ENCODE data around the gene UBL3.
A peak's percentile ranks its signal among the peaks of the same experiment; 100 is the strongest.

Gene UBL3

DNA sequence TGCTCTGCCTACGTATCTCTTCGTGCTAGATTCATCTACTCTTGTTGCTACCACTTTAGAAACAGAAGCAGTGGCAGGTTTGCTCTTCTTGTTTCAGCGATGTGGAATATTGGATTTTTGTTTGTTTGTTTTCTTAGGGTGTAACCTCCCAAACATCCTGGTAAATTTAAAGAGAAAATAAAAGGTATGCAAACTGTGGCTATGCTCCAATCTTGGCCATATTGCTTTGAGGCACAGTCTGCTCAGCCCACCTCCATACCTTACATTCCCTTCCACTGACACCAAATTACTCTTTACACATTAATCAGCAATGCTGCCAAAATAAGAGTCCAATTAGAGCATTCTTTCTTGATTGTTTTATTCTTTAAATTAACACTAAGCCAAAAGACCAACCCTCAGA lies 25.2 kb upstream of the UBL3 start:
- Mint-ChIP-seq H3K4me1 (no peaks in the 10 kb centered on the region), H3K9me3 (no peaks in the 10 kb centered on the region), H3K36me3 (no peaks in the 10 kb centered on the region), H3K27ac (no peak overlapping the region), H3K4me3 (no peak overlapping the region), H3K27me3 (peaks cover 29% of the 10 kb centered on the region)
- ATAC-seq: no peak

GRCh38 chr13:29868581-29868980 lies 18.2 kb upstream of the UBL3 start:
- Mint-ChIP-seq H3K4me1 (no peaks in the 10 kb centered on the region), H3K9me3 (no peaks in the 10 kb centered on the region), H3K27me3 (peaks cover 9% of the 10 kb centered on the region), H3K27ac (no peak overlapping the region), H3K4me3 (no peak overlapping the region), H3K36me3 (no peaks in the 10 kb centered on the region)
- no peak for ATAC-seq

DNA sequence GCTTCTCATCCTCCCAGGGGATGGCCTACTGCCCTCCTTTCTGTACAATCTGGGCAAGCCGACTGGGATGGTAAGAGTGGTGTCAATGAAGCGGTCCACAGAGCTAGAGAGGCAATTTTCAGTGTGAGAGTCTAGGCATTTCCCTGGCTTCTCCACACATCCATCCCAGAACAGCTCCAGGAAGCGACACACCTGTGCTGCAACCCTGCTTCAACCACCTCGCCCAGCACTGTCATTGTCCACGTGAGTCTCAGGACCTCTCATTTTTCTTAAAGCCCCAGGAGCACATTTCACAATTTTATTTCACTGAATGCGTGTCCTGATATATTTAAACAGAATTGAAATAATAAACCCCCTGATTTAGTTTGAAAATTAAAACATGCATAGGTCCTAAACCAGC lies 15.5 kb upstream of the UBL3 start:
- Mint-ChIP-seq H3K9me3 (no peaks in the 10 kb centered on the region), H3K4me3 (no peak overlapping the region), H3K27me3 (peaks cover 28% of the 10 kb centered on the region), H3K36me3 (no peaks in the 10 kb centered on the region), H3K4me1 (no peaks in the 10 kb centered on the region), H3K27ac (no peak overlapping the region)
- no peak for ATAC-seq

DNA sequence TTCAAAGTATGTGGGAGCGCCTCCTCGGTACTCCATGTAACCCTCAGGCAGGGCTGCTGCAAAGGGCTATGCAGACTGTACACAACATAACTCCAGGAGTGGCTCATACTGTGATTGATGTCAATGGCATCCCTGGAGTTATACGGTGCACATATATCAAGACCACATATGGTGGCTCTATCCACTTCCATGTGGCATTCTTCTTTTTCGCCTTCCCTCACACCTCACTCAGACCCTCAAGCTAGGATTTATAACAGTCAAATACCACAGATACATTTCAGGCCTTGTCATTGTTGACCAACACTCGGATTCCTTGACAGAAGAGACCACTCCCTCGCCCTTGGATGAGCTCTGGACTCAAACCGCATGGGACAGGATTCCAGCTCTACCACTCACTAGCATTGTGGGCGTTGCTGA lies 11.3 kb upstream of the UBL3 start:
- no peaks in the 10 kb centered on the region for H3K9me3 Mint-ChIP-seq
- ATAC-seq: no peak
- no peak overlapping the region for H3K4me3 Mint-ChIP-seq
- H3K4me1 Mint-ChIP-seq: no peaks in the 10 kb centered on the region
- no peaks in the 10 kb centered on the region for H3K36me3 Mint-ChIP-seq
- H3K27me3 Mint-ChIP-seq: peaks cover 28% of the 10 kb centered on the region
- H3K27ac Mint-ChIP-seq: no peak overlapping the region

DNA sequence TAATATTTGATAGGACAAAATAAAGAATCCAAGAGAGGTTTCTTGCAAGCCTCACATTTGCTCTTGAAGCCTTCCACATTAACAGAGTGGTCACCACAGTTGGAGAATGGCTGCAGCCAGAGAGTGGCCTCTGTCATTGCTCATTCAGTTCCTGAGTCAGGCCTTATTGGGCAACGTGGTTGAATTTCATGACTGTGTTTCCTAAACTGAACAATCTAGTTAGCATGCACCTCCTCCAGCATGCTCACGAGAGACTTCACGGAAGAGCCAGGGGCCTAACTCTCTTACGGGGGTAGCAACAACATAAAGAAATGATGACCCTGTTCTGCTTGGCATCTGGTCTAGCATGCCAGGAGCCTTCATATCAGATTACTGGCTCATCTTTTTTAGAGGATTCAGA lies 9.6 kb upstream of the UBL3 start:
- no peak overlapping the region for H3K4me3 Mint-ChIP-seq
- no peak for ATAC-seq
- H3K9me3 Mint-ChIP-seq: no peaks in the 10 kb centered on the region
- peaks cover 28% of the 10 kb centered on the region for H3K27me3 Mint-ChIP-seq
- H3K4me1 Mint-ChIP-seq: no peaks in the 10 kb centered on the region
- no peaks in the 10 kb centered on the region for H3K36me3 Mint-ChIP-seq
- no peak overlapping the region for H3K27ac Mint-ChIP-seq

DNA sequence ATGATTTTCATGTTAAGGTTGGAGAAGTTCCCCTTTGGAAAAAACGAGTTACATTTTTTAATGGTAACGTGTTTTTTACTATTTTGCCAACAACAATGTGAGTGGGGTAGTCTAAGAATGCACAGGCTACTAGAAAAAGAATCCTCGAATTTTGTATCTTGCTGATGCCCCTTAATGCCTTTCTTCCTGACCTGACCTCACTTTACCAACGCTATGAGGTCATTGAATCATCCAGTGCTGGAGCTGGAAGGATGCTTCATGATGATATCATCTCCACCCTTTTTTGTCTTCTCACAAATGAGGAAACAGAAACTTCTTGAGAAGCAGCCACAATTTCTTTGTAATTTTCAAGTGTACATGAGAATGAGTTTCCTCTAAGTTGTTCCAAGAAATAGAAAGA lies 8.2 kb upstream of the UBL3 start:
- no peak for ATAC-seq
- H3K9me3 Mint-ChIP-seq: no peaks in the 10 kb centered on the region
- H3K4me3 Mint-ChIP-seq: no peak overlapping the region
- no peak overlapping the region for H3K27ac Mint-ChIP-seq
- H3K4me1 Mint-ChIP-seq: no peaks in the 10 kb centered on the region
- peaks cover 18% of the 10 kb centered on the region for H3K27me3 Mint-ChIP-seq
- H3K36me3 Mint-ChIP-seq: no peaks in the 10 kb centered on the region

DNA sequence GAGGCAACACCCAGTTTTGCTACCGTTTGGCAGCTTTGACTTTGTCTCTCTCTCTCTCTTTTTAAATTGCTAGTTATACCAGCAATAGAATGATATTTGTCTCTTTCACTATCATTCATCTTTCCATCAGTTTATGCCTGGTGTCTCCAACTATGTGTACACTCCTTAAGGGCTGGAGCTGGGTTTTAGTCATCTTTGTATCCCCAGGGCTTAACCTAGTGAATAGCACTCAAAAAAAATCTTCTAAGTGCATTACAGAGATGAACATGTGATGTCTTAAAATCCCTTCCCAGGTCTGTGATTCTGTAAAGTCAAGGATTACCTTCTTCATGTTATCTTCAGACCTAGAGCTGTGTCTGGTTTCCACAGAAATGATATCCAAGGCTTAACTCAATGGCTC lies 7.8 kb upstream of the UBL3 start:
- no peak for ATAC-seq
- H3K27me3 Mint-ChIP-seq: peaks cover 18% of the 10 kb centered on the region

GRCh38 chr13:29857085-29857484 lies 6.7 kb upstream of the UBL3 start:
- Mint-ChIP-seq H3K4me1 (no peaks in the 10 kb centered on the region), H3K36me3 (no peaks in the 10 kb centered on the region), H3K4me3 (no peak overlapping the region), H3K27ac (no peak overlapping the region), H3K27me3 (peaks cover 7% of the 10 kb centered on the region), H3K9me3 (no peaks in the 10 kb centered on the region)
- no peak for ATAC-seq

More for the DNA sequence above, 7.8 kb upstream of the UBL3 start:
- Mint-ChIP-seq H3K36me3 (no peaks in the 10 kb centered on the region), H3K4me1 (no peaks in the 10 kb centered on the region), H3K27ac (no peak overlapping the region), H3K4me3 (no peak overlapping the region), H3K9me3 (no peaks in the 10 kb centered on the region)

GRCh38 chr13:29856426-29856825 lies 6.0 kb upstream of the UBL3 start:
- Mint-ChIP-seq H3K9me3 (no peaks in the 10 kb centered on the region), H3K4me1 (no peaks in the 10 kb centered on the region), H3K4me3 (no peak overlapping the region), H3K36me3 (no peaks in the 10 kb centered on the region), H3K27ac (no peak overlapping the region), H3K27me3 (peaks cover under 1% of the 10 kb centered on the region)
- no peak for ATAC-seq

GRCh38 chr13:29855784-29856183 lies 5.4 kb upstream of the UBL3 start:
- Mint-ChIP-seq H3K9me3 (no peaks in the 10 kb centered on the region), H3K36me3 (no peaks in the 10 kb centered on the region), H3K4me3 (no peak overlapping the region), H3K27me3 (no peaks in the 10 kb centered on the region), H3K4me1 (no peaks in the 10 kb centered on the region), H3K27ac (no peak overlapping the region)
- no peak for ATAC-seq

DNA sequence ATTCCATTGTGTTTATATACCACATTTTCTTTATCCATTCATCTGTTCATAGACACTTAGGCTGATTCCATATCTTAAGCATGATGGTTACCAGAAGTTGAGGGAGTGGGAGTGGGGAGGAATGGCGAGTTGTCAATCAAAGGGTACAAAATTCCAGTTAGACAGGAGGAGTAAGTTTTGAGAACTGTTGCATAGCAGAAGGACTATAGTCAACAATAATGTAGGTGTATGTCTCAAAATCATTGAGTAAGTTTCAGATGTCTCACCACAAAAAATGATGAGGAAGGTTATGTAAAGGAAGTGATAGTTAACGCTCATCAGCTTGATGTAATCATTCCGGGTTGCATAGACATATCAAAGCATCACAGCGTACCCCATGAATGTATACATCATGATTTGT lies 4.6 kb upstream of the UBL3 start:
- Mint-ChIP-seq H3K4me1 (no peaks in the 10 kb centered on the region), H3K27ac (no peak overlapping the region), H3K36me3 (no peaks in the 10 kb centered on the region), H3K27me3 (no peaks in the 10 kb centered on the region), H3K9me3 (no peaks in the 10 kb centered on the region), H3K4me3 (no peak overlapping the region)
- ATAC-seq: no peak

DNA sequence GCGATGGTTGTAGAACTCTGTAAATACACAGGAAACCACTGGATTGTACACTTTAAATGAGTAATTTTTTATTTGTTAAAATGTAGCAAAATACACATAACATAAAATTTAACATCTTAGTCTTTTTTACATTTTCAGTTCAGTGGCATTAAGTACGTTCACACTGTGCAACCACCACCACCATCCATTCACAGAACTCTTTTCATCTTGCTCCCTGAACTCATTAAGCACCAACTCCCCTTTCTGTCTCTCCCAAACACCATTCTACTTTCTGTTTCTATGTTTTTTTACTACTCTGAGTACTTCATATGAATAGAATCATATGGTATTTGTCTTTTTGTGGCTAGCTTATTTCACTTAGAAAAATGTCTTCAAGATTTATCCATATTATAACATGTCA lies 2.7 kb upstream of the UBL3 start:
- H3K4me3 Mint-ChIP-seq: no peak overlapping the region
- no peaks in the 10 kb centered on the region for H3K9me3 Mint-ChIP-seq
- H3K4me1 Mint-ChIP-seq: peaks cover 6% of the 10 kb centered on the region
- H3K27me3 Mint-ChIP-seq: no peaks in the 10 kb centered on the region
- H3K27ac Mint-ChIP-seq: no peak overlapping the region
- ATAC-seq: no peak
- no peaks in the 10 kb centered on the region for H3K36me3 Mint-ChIP-seq

DNA sequence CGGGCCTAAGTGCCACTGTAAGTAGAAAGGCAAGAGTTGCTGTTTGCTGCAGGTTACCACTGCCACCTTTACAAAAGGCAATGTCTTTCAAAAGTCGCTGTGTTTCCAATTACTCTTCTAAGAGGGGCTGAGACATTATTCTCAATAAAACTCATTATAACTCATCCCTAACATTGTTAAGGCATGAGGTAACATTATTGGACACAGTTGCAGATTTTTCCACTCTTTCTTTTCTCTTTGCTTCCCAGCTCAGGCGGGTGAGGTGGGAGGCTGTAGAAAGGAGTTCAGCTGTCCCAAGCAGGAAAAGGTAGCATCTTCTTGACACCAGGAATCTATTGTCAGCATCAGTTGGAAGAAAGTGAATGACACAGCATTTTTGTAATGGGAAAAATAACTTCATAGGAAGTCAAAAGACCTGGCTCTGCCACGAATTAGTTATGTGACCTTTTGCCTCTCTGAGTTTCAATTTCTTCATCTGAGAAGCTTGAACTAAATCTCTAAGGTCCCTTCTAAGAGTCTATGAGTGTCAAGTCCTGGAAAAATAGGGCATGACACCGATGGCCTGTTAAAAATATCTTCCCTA lies 2.1 kb upstream of the UBL3 start:
- no peak for ATAC-seq
- Mint-ChIP-seq H3K36me3 (no peaks in the 10 kb centered on the region), H3K4me1 (peaks cover 10% of the 10 kb centered on the region), H3K27ac (no peak overlapping the region), H3K4me3 (no peak overlapping the region), H3K9me3 (no peaks in the 10 kb centered on the region), H3K27me3 (no peaks in the 10 kb centered on the region)

- Mint-ChIP-seq H3K27ac (peak overlapping the region; percentile 96), H3K27me3 (no peaks in the 10 kb centered on the region), H3K9me3 (no peaks in the 10 kb centered on the region), H3K4me3 (peak overlapping the region; percentile 94), H3K4me1 (peaks cover 29% of the 10 kb centered on the region), H3K36me3 (no peaks in the 10 kb centered on the region)
- ATAC-seq: peak; percentile 60
These were observed 645 bp downstream of the UBL3 start for GRCh38 chr13:29849731-29850212.

DNA sequence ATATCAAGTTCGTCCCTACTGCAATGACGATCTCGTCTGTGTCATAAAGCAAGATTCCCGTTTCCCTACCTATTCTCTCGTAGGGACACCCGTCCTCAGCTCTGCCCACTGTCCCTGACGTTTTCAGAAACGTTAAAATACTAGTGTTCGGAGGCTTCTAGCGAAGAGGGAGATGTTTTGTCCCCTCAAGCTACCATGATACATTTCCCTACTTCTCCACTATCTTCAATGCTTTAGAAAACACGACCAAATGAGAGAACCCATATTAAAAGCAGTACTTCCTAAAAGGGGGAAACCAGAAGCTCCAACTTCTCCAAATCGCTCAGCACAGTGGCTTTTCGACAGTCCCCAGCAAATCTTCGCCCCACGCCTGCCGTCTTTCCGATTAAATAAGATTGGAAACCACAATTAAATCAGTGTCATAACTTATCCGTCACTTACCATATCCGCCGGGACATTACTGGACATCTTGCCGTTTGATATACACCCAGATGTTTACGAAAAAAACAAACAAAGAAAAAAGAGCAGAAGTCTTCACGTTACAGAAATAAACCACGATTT lies 1.3 kb downstream of the UBL3 start:
- H3K27ac Mint-ChIP-seq: peak overlapping the region; percentile 96
- no peaks in the 10 kb centered on the region for H3K27me3 Mint-ChIP-seq
- ATAC-seq: peak; percentile 17
- H3K36me3 Mint-ChIP-seq: no peaks in the 10 kb centered on the region
- peaks cover 33% of the 10 kb centered on the region for H3K4me1 Mint-ChIP-seq
- no peaks in the 10 kb centered on the region for H3K9me3 Mint-ChIP-seq
- H3K4me3 Mint-ChIP-seq: peak overlapping the region; percentile 94

- H3K27ac Mint-ChIP-seq: peak overlapping the region; percentile 34
- no peaks in the 10 kb centered on the region for H3K27me3 Mint-ChIP-seq
- H3K36me3 Mint-ChIP-seq: no peaks in the 10 kb centered on the region
- peak overlapping the region; percentile 72 for H3K4me3 Mint-ChIP-seq
- H3K9me3 Mint-ChIP-seq: no peaks in the 10 kb centered on the region
- peaks cover 41% of the 10 kb centered on the region for H3K4me1 Mint-ChIP-seq
- ATAC-seq: no peak
These were observed 2.9 kb downstream of the UBL3 start for GRCh38 chr13:29847501-29847983.

All from stimulated activated memory B cell treated with anti-CD40 and anti-IgM and Interleukin-4, amounts not matched to agents 10 μg/mL and 1 μg/mL and 100 μg/mL, for 72 hours (primary cell).